ENCODE measurements around the gene USP2. TPM values are rescaled to one million over a fixed set of nuclear protein-coding genes. Genes with fewer than 3 reads are reported as not detected.
A peak's percentile ranks its signal among the peaks of the same experiment; 100 is the strongest.

Gene USP2
- total and polyA plus RNA-seq, 7 experiments from 2014 or later, result 0.07 to 1.1 (median 0.43) TPM

DNA sequence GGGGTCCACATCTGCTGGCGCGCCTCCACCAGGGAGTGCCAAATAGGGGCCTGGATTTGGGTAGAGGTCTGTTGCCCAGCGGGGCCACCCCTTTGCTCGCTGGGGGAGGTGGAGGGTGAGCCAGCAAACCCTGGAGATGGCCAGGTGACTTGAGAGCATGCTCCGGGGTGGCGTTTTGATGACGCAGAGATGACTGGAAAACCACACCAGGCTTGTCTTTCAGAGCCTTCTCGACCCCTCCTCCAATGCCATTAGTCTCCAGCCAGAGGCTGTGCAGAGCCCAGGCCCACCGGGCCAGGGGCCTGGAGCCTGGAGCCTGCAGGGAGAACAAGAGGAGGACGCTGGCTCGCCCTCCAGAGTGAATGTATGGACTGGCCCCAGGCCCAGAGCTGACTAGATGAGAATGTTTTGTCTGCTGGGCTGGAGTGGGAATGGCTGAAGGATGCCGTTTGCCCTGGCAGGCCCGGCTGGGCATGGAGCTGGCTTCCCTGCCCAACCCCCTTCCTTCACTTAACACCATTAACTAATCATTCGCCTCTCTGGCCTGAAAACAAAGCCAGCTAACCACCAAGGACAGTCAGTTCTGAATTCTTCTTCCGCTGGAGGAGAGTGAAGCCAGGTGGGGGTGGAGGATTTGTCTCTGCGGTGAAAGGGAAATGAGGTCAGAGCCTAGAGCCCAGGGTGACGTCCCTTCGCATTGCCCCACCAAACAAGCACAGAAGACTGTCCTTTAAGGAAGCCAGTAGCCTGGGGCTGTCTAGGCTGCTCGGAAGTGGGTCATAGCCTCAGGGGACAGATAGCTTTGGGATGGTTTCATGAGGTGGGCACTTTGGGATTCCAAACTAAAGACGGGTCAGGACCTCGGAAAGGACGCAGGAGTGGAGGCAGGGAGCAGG lies 63.0 kb downstream of the USP2 start:
- DNase-seq (no peak), ATAC-seq (no peak)
- H3K4me3 ChIP-seq (ENCODE audit: low read length), result no peak overlapping the region
- no peak overlapping the region for H3K27ac ChIP-seq (ENCODE audit: low read depth, low read length)
- peaks cover 0 to 6% of the 10 kb centered on the region in 2 donors for H3K27me3 ChIP-seq (ENCODE audit: control insufficient read depth in 2 of 2, insufficient read depth in 2 of 2, low read length in 2 of 2)
- peaks cover 10 to 21% of the 10 kb centered on the region in 2 donors for H3K4me1 ChIP-seq (ENCODE audit: control insufficient read depth in 2 of 2, insufficient read depth in 2 of 2, low read length in 2 of 2)
- H3K4me3 Mint-ChIP-seq, result peak overlapping the region in 6 of 10 donors; percentile 51 to 79 (median 64)
- H3K36me3 Mint-ChIP-seq, result no peaks in the 10 kb centered on the region
- intact Hi-C loops (cut with micrococcal nuclease), result no loop called here
- no peaks in the 10 kb centered on the region for H3K9me3 Mint-ChIP-seq
- CTCF ChIA-PET, result interaction anchor here (0.9 kb wide), 1 partner anchor 20 kb away, joined by 3 read pairs; no protein-coding TSS in a partner anchor
- peaks cover 11 to 42% (median 35%) of the 10 kb centered on the region in 7 donors for H3K4me1 Mint-ChIP-seq
- no peaks in the 10 kb centered on the region for H3K36me3 ChIP-seq (ENCODE audit: control insufficient read depth in 2 of 3, insufficient read depth in 3 of 3, low read length in 3 of 3)
- no peaks in the 10 kb centered on the region for H3K9me3 ChIP-seq (ENCODE audit: control insufficient read depth in 2 of 3, low read length in 3 of 3)
- POLR2A ChIA-PET, result interaction anchor here (0.9 to 2.1 kb wide), 2 partner anchors 10 to 15 kb away, joined by 3 to 6 read pairs; no protein-coding TSS in a partner anchor
- peaks cover 5 to 45% (median 18%) of the 10 kb centered on the region in 5 donors for H3K27me3 Mint-ChIP-seq
- H3K27ac Mint-ChIP-seq, result peak overlapping the region in 5 of 9 donors; percentile 9 to 67 (median 59)

DNA sequence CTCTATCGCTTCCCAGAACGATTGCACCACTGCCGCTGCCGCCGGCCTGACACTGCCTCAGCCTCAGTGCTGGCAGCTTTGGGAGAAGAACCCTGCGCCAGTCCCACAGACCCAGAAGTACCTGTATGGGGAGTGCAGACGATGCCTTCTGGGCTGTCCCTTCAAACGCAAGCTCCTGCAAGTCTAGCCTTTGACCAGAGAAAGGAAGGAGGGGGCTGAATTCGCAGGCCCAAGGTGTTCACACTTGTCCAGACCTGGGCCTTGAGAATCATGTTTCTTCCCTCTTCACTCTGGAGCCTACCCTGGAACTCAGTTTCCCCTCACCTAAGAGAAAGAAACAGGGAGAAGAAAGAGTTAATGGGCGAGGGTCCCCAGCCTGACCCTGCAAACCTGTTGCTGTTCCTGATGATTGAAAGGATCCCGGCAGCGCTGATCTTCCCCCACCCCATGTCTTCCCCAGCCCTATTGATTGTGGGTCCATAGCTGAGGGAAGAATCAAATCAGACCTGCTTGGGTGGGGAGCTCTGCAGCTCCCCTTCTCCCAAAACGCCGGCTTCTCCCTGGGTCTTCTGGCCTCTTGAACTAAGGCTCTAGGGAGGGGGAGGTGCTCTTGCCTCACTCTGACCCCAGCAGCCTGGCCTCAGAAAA lies 63.8 kb downstream of the USP2 start:
- peaks cover 5 to 45% (median 18%) of the 10 kb centered on the region in 5 donors for H3K27me3 Mint-ChIP-seq
- ChIA-PET CTCF (interaction anchor here (0.9 kb wide), 1 partner anchor 21 kb away, joined by 3 read pairs; no protein-coding TSS in a partner anchor), POLR2A (interaction anchor here (0.6 to 2.1 kb wide), 2 partner anchors 10 to 32 kb away, joined by 3 to 6 read pairs; no protein-coding TSS in a partner anchor)
- Histone ChIP-seq H3K27me3 (ENCODE audit: control insufficient read depth in 2 of 2, insufficient read depth in 2 of 2, low read length in 2 of 2) (peaks cover 0 to 6% of the 10 kb centered on the region in 2 donors), H3K4me1 (ENCODE audit: control insufficient read depth in 2 of 2, insufficient read depth in 2 of 2, low read length in 2 of 2) (peaks cover 10 to 21% of the 10 kb centered on the region in 2 donors), H3K36me3 (ENCODE audit: control insufficient read depth in 2 of 3, insufficient read depth in 3 of 3, low read length in 3 of 3) (no peaks in the 10 kb centered on the region), H3K4me3 (ENCODE audit: low read length) (no peak overlapping the region), H3K9me3 (ENCODE audit: control insufficient read depth in 2 of 3, low read length in 3 of 3) (no peaks in the 10 kb centered on the region), H3K27ac (ENCODE audit: low read depth, low read length) (no peak overlapping the region)
- H3K36me3 Mint-ChIP-seq, result no peaks in the 10 kb centered on the region
- peak overlapping the region in 5 of 10 donors; percentile 6 to 34 (median 23) for H3K4me3 Mint-ChIP-seq
- intact Hi-C loops (cut with micrococcal nuclease), result no loop called here
- DNase-seq (no peak), ATAC-seq (no peak)
- H3K4me1 Mint-ChIP-seq, result peaks cover 11 to 39% (median 30%) of the 10 kb centered on the region in 7 donors
- no peaks in the 10 kb centered on the region for H3K9me3 Mint-ChIP-seq
- no peak overlapping the region for H3K27ac Mint-ChIP-seq

DNA sequence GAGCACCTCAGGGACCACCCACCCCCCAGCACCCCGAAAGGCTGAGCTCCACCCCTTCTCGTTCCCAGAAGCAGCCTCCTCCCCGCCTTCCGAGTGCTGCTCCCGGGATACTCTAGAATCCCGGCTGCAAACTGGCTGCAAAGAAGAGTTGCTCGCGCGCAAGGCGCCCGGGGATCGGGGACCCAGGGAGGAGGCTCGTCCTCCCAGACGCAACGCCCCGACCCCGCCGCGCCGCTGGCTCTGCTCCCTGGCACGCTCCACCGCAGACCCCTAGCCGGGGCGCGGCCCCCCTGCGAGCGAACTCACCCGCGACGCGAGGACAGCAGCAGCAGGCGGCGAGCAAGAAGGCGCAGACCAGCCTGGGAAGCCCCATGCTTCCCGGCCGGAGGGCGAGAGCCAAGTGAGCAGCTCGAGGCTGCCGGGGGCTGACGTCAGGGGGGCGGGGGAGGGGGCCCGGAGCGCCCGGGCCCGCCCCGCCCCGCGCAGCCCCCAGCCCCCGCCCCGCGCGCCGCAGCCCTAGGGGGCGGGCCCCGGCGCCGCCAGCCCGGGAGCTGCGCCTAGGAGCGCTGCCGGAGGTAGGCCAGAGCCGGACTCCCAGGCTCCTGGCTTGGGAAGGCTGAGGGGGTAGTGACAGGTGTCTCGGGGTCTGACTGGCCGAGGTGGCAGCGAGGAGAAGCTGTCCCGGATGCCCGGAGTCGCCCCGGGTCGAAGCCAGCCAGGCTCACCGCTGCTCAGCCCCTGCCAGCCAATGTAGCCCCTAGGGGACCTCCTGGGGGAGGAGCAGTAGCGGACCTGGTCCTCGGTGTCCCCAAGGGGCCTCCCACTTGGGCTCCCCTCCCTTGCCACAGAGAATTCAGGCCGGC lies 64.5 kb downstream of the USP2 start, which contains the start of gene MCAM:
TSS of gene MCAM (minus strand) at position 402 of the 863 bp plus-strand sequence. CDS start at position 373, 29 bp downstream.
- peaks cover 6 to 35% (median 26%) of the 10 kb centered on the region in 7 donors for H3K4me1 Mint-ChIP-seq
- peak within 1 kb of the TSS; percentile 56 to 83 (median 78) for H3K4me3 Mint-ChIP-seq
- H3K9me3 Mint-ChIP-seq, result no peaks in the 10 kb centered on the region
- DNase-seq, result no peak
- H3K36me3 Mint-ChIP-seq, result no peaks in the 10 kb centered on the region
- intact Hi-C loops (cut with micrococcal nuclease), result no loop called here
- Histone ChIP-seq H3K4me1 (ENCODE audit: control insufficient read depth in 2 of 2, insufficient read depth in 2 of 2, low read length in 2 of 2) (peaks cover 10 to 21% of the 10 kb centered on the region in 2 donors), H3K9me3 (ENCODE audit: control insufficient read depth in 2 of 3, low read length in 3 of 3) (no peaks in the 10 kb centered on the region), H3K4me3 (ENCODE audit: low read length) (peak within 1 kb of the TSS; percentile 69), H3K27me3 (ENCODE audit: control insufficient read depth in 2 of 2, insufficient read depth in 2 of 2, low read length in 2 of 2) (peaks cover 0 to 6% of the 10 kb centered on the region in 2 donors), H3K27ac (ENCODE audit: low read depth, low read length) (no peak within 1 kb of the TSS), H3K36me3 (ENCODE audit: control insufficient read depth in 2 of 3, insufficient read depth in 3 of 3, low read length in 3 of 3) (no peaks in the 10 kb centered on the region)
- ChIA-PET CTCF (interaction anchor here (1.3 to 1.4 kb wide), 2 partner anchors 10 to 121 kb away, joined by 4 read pairs; no protein-coding TSS in a partner anchor), POLR2A (interaction anchor here (0.6 to 2.1 kb wide), 3 partner anchors 9 to 31 kb away, joined by 3 to 6 read pairs (median 3); no protein-coding TSS in a partner anchor)
- H3K27ac Mint-ChIP-seq, result peak within 1 kb of the TSS in 1 of 9 donors; percentile 36
- peaks cover 5 to 45% (median 18%) of the 10 kb centered on the region in 5 donors for H3K27me3 Mint-ChIP-seq
- ATAC-seq, result no peak

DNA sequence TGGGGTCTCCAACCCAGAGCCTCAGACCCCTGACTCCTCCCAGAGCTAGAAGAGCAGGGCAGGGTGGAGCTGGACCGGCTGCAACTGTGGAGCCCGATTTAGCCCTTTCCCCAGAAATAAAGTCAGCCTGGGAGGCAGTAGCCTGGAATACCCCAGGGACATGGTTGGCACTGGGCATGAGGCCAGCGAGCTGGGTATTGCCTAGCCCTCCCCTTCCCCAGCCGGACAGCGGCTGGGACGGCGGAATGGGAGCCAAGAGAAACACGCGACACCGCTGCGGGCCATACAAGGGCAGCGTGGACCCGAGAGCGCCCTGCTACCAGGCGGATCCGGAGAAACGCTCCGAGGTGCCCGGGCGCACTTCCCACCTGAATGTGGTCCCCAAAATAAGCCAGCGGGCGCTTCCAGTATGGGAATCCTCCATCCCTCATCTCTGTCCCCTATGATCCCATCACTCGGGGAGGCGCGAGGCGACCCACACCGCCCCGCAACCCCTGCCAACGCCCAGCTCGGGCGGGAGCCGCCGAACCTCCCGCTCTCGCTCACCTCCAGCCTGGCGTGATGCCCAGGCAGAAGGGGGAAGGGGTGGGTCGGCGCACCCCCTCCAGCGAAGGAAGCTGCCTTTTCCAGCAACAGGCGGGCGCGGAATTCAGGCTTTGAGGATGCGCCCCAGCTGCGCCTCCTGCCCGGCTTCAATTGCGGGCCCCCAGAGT lies 65.3 kb downstream of the USP2 start:
- intact Hi-C loops (cut with micrococcal nuclease), result no loop called here
- ChIA-PET POLR2A (interaction anchor here (0.8 to 2.1 kb wide), 3 partner anchors 8 to 248 kb away, joined by 3 to 7 read pairs (median 6); partner anchors contain the start of gene VPS11), CTCF (interaction anchor here (1.3 to 1.4 kb wide), 3 partner anchors 8 to 120 kb away, joined by 4 to 8 read pairs (median 4); no protein-coding TSS in a partner anchor)
- no peaks in the 10 kb centered on the region for H3K9me3 ChIP-seq (ENCODE audit: control insufficient read depth in 2 of 3, low read length in 3 of 3)
- Mint-ChIP-seq H3K27ac (peak overlapping the region in 1 of 9 donors; percentile 36), H3K4me1 (peaks cover under 1 to 28% (median 19%) of the 10 kb centered on the region in 7 donors), H3K9me3 (no peaks in the 10 kb centered on the region), H3K4me3 (peak overlapping the region; percentile 62 to 83 (median 78)), H3K36me3 (no peaks in the 10 kb centered on the region), H3K27me3 (peaks cover 5 to 45% (median 18%) of the 10 kb centered on the region in 5 donors)
- no peaks in the 10 kb centered on the region for H3K36me3 ChIP-seq (ENCODE audit: control insufficient read depth in 2 of 3, insufficient read depth in 3 of 3, low read length in 3 of 3)
- peak overlapping the region; percentile 69 for H3K4me3 ChIP-seq (ENCODE audit: low read length)
- DNase-seq, result no peak
- ATAC-seq, result no peak
- peak overlapping the region; percentile 28 for H3K27ac ChIP-seq (ENCODE audit: low read depth, low read length)
- H3K27me3 ChIP-seq (ENCODE audit: control insufficient read depth in 2 of 2, insufficient read depth in 2 of 2, low read length in 2 of 2), result peaks cover 0 to 6% of the 10 kb centered on the region in 2 donors
- peaks cover 10 to 21% of the 10 kb centered on the region in 2 donors for H3K4me1 ChIP-seq (ENCODE audit: control insufficient read depth in 2 of 2, insufficient read depth in 2 of 2, low read length in 2 of 2)

DNA sequence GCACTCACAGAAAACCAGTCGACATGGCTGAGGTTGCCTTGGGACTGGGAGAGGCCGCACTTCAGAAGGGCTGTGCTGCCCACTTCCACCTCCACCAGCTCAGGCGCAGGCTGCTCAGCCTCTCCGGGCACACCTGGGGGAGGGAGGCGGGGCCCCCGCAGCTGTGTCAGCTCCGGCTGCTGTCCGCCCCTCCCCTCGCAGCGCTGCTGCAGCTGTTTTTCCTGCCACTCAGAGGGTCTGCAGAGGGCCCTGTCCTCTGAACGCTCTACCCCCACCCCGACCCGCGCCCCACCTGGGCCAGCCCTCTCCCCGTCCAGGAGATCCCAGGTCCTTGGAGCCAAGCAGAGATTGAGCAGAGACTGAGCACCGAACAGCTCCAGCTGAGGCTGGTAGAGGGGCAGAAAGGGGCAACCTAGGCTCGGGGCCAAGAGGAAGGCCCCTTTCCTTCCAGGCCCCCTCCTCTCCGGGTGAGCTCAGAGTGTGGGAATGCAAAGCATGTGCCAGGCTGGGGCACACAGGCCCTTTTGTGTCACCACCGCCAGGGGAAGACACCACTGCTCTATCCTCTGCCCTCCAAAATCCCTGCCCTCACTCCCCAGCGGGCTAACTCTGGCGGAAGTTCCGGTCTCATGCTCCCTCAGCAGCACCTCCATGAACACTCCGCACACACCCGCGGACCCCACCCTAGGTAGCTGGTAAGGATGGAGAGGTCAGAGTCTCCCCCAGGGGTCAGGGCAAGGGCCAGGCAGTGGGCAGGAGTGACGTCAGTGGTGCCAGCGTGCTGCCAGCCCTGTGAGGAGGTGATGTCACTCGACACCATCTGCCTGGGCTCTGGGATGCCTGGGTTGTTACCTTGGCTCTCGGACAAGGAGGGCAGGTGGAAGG lies 66.1 kb downstream of the USP2 start:
- H3K4me1 ChIP-seq (ENCODE audit: control insufficient read depth in 2 of 2, insufficient read depth in 2 of 2, low read length in 2 of 2), result peaks cover 10 to 21% of the 10 kb centered on the region in 2 donors
- peaks cover 5 to 45% (median 18%) of the 10 kb centered on the region in 5 donors for H3K27me3 Mint-ChIP-seq
- CTCF ChIA-PET, result interaction anchor here (1.3 to 1.5 kb wide), 4 partner anchors 8 to 119 kb away, joined by 4 to 8 read pairs (median 4); no protein-coding TSS in a partner anchor
- no peaks in the 10 kb centered on the region for H3K9me3 ChIP-seq (ENCODE audit: control insufficient read depth in 2 of 3, low read length in 3 of 3)
- ATAC-seq (peak; percentile 75), DNase-seq (peak in 6 of 9 donors; percentile 36 to 55 (median 52))
- H3K36me3 Mint-ChIP-seq, result no peaks in the 10 kb centered on the region
- peaks cover 0 to 4% (median 0%) of the 10 kb centered on the region in 3 experiments for H3K36me3 ChIP-seq (ENCODE audit: control insufficient read depth in 2 of 3, insufficient read depth in 3 of 3, low read length in 3 of 3)
- H3K27me3 ChIP-seq (ENCODE audit: control insufficient read depth in 2 of 2, insufficient read depth in 2 of 2, low read length in 2 of 2), result peaks cover 0 to 6% of the 10 kb centered on the region in 2 donors
- POLR2A ChIA-PET, result interaction anchor here (1.1 to 1.8 kb wide), 3 partner anchors 9 to 248 kb away, joined by 3 to 8 read pairs (median 7); partner anchors contain the start of gene VPS11
- intact Hi-C loops (cut with micrococcal nuclease), result loop anchor here in 1 of 2 donors (1.0 kb wide), 2 partner anchors 8 to 9 kb away; no protein-coding TSS in a partner anchor
- H3K27ac Mint-ChIP-seq, result peak overlapping the region in 4 of 9 donors; percentile 8 to 65 (median 38)
- H3K4me3 Mint-ChIP-seq, result peak overlapping the region; percentile 62 to 83 (median 78)
- H3K27ac ChIP-seq (ENCODE audit: low read depth, low read length), result peak overlapping the region; percentile 28
- peak overlapping the region; percentile 69 for H3K4me3 ChIP-seq (ENCODE audit: low read length)
- H3K4me1 Mint-ChIP-seq, result peaks cover 0 to 28% (median 19%) of the 10 kb centered on the region in 7 donors
- H3K9me3 Mint-ChIP-seq, result no peaks in the 10 kb centered on the region
